K562 (cell line): ENCODE results near the gene EPDR1. TPM values are rescaled to one million over a fixed set of nuclear protein-coding genes. Genes with fewer than 3 reads are reported as not detected.

Source experiments
- BCLAF1 ChIP-seq, 2 experiments: fragments of 450-650 bp in 1 of 2; IDR thresholded peaks; 2 replicates each; pipeline ENCODE4 v1.6.1; 2011 to 2017; ENCODE audit warnings: low read depth in 2 of 2, antibody characterized with exemption in 1 of 2, borderline replicate concordance in 1 of 2, low read length in 1 of 2, mild to moderate bottlenecking in 1 of 2, mixed read lengths in 1 of 2; ENCODE audit not compliant: control insufficient read depth in 1 of 2
- BCOR ChIP-seq: fragments of 450-650 bp; IDR thresholded peaks from 2 replicates; pipeline ENCODE4 v1.6.1; 2016
- C11orf30 ChIP-seq: fragments of 450-650 bp; IDR thresholded peaks from 2 replicates; pipeline ENCODE4 v1.6.1; 2016; ENCODE audit warnings: low read depth, mild to moderate bottlenecking
- ELF1 ChIP-seq: fragments of 200-800 bp; sonication (Bioruptor generic); IDR thresholded peaks from 2 replicates; pipeline ENCODE4 v1.6.1; 2016; ENCODE audit warnings: missing genetic modification characterization, missing compliant biosample characterization
- ELF4 ChIP-seq: fragments of 450-650 bp; formaldehyde crosslinking; IDR thresholded peaks from 2 replicates; pipeline ENCODE4 v1.4.0; 2022; ENCODE audit warnings: missing genetic modification characterization
- FOXM1 ChIP-seq, 2 experiments: fragments of 450-650 bp in 1 of 2; sonication (generic) in 1 of 2; formaldehyde crosslinking in 1 of 2; IDR thresholded peaks; 2 replicates each; pipeline versions ENCODE4 v1.6.1 to v1.9.0; 2017 to 2022; ENCODE audit warnings: low read depth in 2 of 2, mild to moderate bottlenecking in 2 of 2, missing genetic modification reagents in 1 of 2, moderate library complexity in 1 of 2
- JUND ChIP-seq, 2 experiments: IDR thresholded peaks; 2 replicates in 1 of 2; 3 replicates in 1 of 2; pipeline ENCODE4 v1.6.1; 2011; ENCODE audit warnings: borderline replicate concordance in 2 of 2, low read depth in 2 of 2, low read length in 2 of 2, improper control_type of control experiment in 1 of 2, missing biosample characterization in 1 of 2, missing genetic modification characterization in 1 of 2, missing genetic modification reagents in 1 of 2
- KDM1A ChIP-seq, 2 experiments: fragments of 450-650 bp; IDR thresholded peaks; 2 replicates each; pipeline ENCODE4 v1.6.1; 2016; ENCODE audit warnings: mild to moderate bottlenecking in 2 of 2
- KLF10 ChIP-seq: fragments of 250-450 bp; sonication (Bioruptor Pico); IDR thresholded peaks from 2 replicates; pipeline ENCODE4 v1.6.1; 2021; ENCODE audit warnings: matching md5 sums
- MAFK ChIP-seq: IDR thresholded peaks from 2 replicates; pipeline ENCODE4 v1.6.1; 2011; ENCODE audit warnings: low read length, improper control_type of control experiment
- PATZ1 ChIP-seq: fragments of 250-450 bp; sonication (Bioruptor Pico); IDR thresholded peaks from 2 replicates; pipeline ENCODE4 v1.5.0; 2020; ENCODE audit warnings: mild to moderate bottlenecking, borderline replicate concordance
- PKNOX1 ChIP-seq: fragments of 450-650 bp; IDR thresholded peaks from 2 replicates; pipeline ENCODE4 v1.6.1; 2016
- PML ChIP-seq: IDR thresholded peaks from 2 replicates; pipeline ENCODE4 v1.6.1; 2012; ENCODE audit warnings: low read length, inconsistent platforms
- RBM15 ChIP-seq: fragments of 200-400 bp; formaldehyde crosslinking; IDR thresholded peaks from 2 replicates; pipeline ENCODE4 v1.6.1; 2018; ENCODE audit warnings: mild to moderate bottlenecking, low read length, moderate library complexity; ENCODE audit not compliant: insufficient read depth
- TEAD4 ChIP-seq, 2 experiments: sonication (generic) in 1 of 2; formaldehyde crosslinking in 1 of 2; IDR thresholded peaks; 2 replicates each; pipeline versions ENCODE4 v1.6.1 to v1.8.0; 2012 to 2022; ENCODE audit warnings: borderline replicate concordance in 1 of 2, inconsistent platforms in 1 of 2, low read length in 1 of 2, mild to moderate bottlenecking in 1 of 2, missing genetic modification reagents in 1 of 2
- USF2 ChIP-seq: sonication (generic); formaldehyde crosslinking; IDR thresholded peaks from 2 replicates; pipeline ENCODE4 v1.5.0; 2020; ENCODE audit warnings: missing genetic modification reagents
- ZBTB12 ChIP-seq: fragments of 250-450 bp; sonication (Bioruptor Pico); IDR thresholded peaks from 2 replicates; pipeline ENCODE4 v1.4.0; 2020
- ZBTB7A ChIP-seq: IDR thresholded peaks from 2 replicates; pipeline ENCODE4 v1.6.1; 2011; ENCODE audit warnings: low read depth, mild to moderate bottlenecking, low read length, moderate library complexity, borderline replicate concordance; ENCODE audit not compliant: control insufficient read depth
- ZNF133 ChIP-seq: fragments of 250-450 bp; sonication (Bioruptor Pico); IDR thresholded peaks from 2 replicates; pipeline ENCODE4 v1.4.0; 2020; ENCODE audit warnings: mild to moderate bottlenecking
- polyA plus RNA-seq, 8 experiments: library from polyadenylated mRNA; depleted of rRNA in 4 of 8; stranded (reverse) in 5 of 8; unstranded in 3 of 8; fragments of >200 nt; fragmentation: Nextera tagmentation in 2 of 8; fragmentation: Illumina TruSeq in 1 of 8; extraction: Ambion mirVana in 2 of 8; extraction: Trizol in 1 of 8; gene quantifications; 2 replicates each; pipeline versions ENCODE4 v1.2.1 to v1.2.3, GENCODE V29; 2011 to 2014; ENCODE audit warnings: inconsistent platforms in 1 of 8, missing spikeins in 1 of 8
- total RNA-seq, 7 experiments: library from RNA; depleted of rRNA in 6 of 7; stranded (reverse); fragments of >200 nt in 6 of 7; fragmentation: Illumina TruSeq in 2 of 7; extraction: Trizol in 2 of 7; gene quantifications; 2 replicates each; pipeline versions ENCODE4 v1.2.1 to v1.2.3, GENCODE V29; 2011 to 2021; ENCODE audit warnings: low replicate concordance in 1 of 7

The EPDR1 gene
- total and polyA plus RNA-seq, 9 of the 15 experiments (the other 6 are each of a cell fraction or from before 2014, with no cell fraction given), result 0.01 to 0.11 TPM; not detected in 7

GRCh38 chr7:37973915-37974314 lies 53.5 kb downstream of the EPDR1 start (continued):
- TF ChIP-seq FOXM1 (IDR thresholded peaks at IDR 0.05; ENCODE audit: low read depth) (0 out of 2 replicates have a peak, but pooled peaks have one; percentile 19), FOXM1 (CRISPR knock-in tag; IDR thresholded peaks at IDR 0.05; ENCODE audit: low read depth) (no peak), PML (peak; percentile 59; the same call in 1 of the 2 replicates), ZBTB7A (no peak), ZBTB12 (CRISPR knock-in tag) (0 out of 2 replicates have a peak, but pooled peaks have one; percentile 9), BCOR (no peak), JUND (IDR thresholded peaks at IDR 0.05; ENCODE audit: borderline replicate concordance, low read depth, low read length) (peak; percentile 71), JUND (tag; IDR thresholded peaks at IDR 0.05; ENCODE audit: borderline replicate concordance, low read depth, low read length) (peak; percentile 60; the same call in 2 of the 3 replicates), BCLAF1 (IDR thresholded peaks at IDR 0.05; ENCODE audit: borderline replicate concordance in 1 of 2, control insufficient read depth in 1 of 2, low read depth in 2 of 2, low read length in 1 of 2) (no peak), TEAD4 (IDR thresholded peaks at IDR 0.05; ENCODE audit: low read length) (peak; percentile 87), TEAD4 (CRISPR knock-in tag; IDR thresholded peaks at IDR 0.05; ENCODE audit: borderline replicate concordance) (no peak), C11orf30 (peak; percentile 83), KLF10 (CRISPR knock-in tag) (no peak), USF2 (CRISPR knock-in tag) (no peak), ZNF133 (CRISPR knock-in tag) (no peak), MAFK (peak; percentile 73; the same call in 1 of the 2 replicates), RBM15 (no peak), PATZ1 (CRISPR knock-in tag) (no peak), KDM1A (IDR thresholded peaks at IDR 0.05) (peak; percentile 61 to 63; a peak in 3 of 4 replicates), ELF1 (tag) (0 out of 2 replicates have a peak, but pooled peaks have one; percentile 21), PKNOX1 (peak; percentile 92), ELF4 (no peak)
